ENCODE measurements around the gene TCEA2.

TCEA2 gene

DNA sequence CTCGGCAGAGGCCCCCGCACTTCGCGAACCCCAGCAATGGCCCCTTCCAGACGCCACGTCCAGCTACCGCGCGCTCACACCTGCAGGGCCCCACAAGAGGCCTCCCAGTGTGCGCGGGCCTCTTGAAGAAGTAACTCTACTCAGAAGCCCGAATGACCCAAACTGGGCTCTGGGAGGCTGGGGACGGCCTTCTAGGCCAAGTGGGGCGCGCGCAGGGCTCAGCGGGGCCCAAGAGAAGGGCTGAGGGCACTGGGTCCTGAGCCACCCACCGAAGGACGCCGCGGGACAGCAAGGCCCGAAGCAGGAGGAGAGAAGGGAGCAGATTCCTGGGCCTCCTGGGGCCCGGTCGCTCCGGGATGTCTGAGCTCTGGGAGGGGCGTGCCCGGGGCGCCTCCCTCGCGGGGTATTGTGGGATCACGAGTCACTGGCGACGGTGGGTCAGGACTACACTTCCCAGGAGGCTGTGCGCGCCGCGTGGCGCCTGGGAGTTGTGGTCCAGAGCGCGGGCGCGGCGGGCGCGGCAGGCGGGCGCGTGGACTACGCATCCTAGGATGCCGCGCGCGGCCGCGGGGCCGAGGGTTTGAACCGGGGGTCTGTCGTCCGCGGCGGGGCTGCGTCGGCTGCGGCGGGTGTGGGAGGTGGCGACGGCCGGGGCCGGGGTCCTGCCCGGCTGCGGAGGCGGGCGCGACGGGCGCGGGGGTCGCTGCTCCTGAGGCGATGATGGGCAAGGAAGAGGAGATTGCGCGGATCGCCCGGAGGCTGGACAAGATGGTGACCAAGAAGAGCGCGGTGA lies at the start of gene TCEA2:
TCEA2 (plus strand) TSS at position 603 of the 793 bp plus-strand sequence; CDS start at position 718, 115 bp downstream.
- H3K4me3 ChIP-seq (ENCODE audit: low read depth, low read length), result peak within 1 kb of the TSS; percentile 72

DNA sequence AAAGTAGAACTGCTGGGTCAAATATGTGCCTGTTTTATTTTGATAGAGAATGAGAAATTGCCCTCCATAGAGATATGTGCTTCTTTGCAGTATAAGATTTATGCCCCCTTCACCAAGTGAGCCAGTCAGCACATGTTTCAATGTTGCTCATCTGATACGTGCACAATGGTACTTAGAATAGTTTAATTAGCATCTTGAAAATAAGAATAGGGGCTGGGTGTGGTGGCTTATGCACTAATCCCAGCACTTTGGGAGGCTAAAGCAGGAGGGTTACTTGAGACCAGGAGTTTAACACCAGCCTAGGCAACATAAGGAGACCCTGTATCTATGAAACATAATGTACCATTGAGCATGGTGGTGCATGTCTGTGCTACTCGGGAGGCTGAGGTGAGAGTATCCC lies 47.4 kb upstream of the TCEA2 start:
- no peak overlapping the region for H3K4me3 ChIP-seq (ENCODE audit: low read depth, low read length)

DNA sequence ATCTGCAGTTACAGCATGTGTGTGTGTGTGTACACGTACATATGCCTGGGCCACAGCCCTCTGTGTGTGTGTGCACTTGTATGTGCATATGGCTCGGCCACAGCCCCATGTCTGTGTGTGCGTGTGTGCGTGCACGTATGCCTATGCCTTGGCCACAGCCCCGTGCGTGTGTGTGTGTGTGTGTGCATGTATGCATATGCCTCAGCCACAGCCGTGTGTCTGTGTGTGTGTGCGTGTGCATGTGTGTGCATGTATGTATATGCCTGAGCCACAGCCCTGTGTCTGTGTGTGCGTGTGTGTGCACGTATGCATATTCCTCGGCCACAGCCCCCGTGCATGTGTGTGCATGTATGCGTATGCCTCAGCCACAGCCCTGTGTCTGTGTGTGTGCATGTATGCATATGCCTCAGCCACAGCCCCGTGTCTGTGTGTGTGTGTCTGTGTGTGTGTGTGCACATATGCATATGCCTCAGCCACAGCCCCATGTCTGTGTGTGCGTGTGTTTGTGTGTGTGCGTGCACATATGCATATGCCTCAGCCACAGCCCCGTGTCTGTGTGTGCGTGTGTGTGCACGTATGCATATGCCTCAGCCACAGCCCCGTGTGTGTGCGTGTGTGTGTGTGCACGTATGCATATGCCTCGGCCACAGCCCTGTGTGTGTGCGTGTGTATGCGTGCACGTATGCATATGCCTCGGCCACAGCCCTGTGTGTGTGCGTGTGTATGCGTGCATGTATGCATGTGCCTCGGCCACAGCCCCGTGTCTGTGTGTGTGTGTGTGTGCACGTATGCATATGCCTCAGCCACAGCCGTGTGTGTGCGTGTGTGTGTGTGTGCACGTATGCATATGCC lies 41.6 kb upstream of the TCEA2 start:
- no peak overlapping the region for H3K4me3 ChIP-seq (ENCODE audit: low read depth, low read length)

DNA sequence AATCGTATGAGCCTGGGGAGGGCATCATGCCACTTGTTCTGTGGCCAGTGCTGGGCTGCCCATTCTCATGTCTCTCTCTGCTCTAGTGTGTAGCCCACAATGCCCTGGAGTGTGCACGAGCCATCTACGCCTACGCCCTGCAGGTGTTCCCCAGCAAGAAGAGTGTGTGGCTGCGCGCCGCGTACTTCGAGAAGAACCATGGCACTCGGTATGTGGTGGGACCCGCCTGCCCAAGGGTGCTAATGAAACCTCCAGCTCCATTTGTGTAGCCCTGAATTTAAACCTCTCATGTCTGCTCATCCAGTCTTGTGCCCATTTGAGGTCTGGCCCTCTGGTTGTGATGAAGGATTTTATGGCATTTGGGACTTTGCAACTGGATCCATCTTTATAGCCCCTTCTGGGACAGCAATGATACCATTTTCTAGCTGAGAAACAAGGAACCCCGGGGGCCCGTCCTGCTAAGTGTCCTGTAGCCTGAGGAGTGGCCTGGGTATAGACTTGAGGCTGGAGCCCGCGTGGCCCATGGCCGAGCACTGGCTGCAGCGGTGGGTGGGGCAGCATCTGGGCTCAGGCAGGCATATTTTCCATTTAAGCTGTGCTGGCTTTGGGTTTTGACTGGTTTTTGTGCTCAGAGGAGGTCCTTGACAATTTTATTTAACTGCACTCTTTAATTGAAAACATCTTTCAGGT lies 40.2 kb upstream of the TCEA2 start:
- H3K4me3 ChIP-seq (ENCODE audit: low read depth, low read length), result no peak overlapping the region

DNA sequence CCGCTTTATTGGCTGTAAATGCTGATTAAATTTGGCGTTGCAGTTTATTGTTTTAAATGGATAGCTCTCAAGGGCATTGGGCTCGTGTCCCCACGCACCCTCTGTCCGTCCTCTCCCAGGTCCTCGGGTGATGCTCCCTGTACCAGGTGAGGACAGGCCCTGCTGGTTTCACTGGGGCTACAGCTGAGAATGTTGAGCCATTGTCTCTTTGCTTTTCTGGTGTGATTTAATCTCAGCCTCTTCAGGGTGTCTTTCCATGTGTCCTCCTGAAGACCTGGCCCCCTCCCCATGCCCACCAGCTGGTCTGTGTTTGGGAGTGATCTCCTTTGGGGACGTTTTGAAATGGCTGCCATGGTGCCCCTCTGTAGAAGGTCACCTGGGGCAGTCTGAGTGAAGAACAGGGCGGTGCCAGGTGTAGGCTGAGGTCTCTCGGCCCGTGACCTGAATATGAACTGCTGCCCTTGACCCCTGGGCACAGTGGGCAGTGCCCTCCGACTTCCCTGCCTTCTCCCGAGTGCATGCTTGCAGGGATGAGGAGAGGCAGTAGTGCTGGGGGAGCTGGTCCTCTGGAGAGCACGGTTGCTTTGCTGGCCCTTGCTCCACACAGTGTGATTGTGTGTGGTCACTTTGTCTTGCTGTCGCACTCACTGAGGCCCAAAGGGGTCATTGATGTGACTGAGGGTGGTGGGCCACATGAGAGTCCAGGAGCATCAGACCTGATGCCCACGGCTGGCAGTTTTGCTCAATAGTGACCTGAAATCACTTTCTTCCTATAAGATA lies 39.4 kb upstream of the TCEA2 start:
- H3K4me3 ChIP-seq (ENCODE audit: low read depth, low read length), result no peak overlapping the region

DNA sequence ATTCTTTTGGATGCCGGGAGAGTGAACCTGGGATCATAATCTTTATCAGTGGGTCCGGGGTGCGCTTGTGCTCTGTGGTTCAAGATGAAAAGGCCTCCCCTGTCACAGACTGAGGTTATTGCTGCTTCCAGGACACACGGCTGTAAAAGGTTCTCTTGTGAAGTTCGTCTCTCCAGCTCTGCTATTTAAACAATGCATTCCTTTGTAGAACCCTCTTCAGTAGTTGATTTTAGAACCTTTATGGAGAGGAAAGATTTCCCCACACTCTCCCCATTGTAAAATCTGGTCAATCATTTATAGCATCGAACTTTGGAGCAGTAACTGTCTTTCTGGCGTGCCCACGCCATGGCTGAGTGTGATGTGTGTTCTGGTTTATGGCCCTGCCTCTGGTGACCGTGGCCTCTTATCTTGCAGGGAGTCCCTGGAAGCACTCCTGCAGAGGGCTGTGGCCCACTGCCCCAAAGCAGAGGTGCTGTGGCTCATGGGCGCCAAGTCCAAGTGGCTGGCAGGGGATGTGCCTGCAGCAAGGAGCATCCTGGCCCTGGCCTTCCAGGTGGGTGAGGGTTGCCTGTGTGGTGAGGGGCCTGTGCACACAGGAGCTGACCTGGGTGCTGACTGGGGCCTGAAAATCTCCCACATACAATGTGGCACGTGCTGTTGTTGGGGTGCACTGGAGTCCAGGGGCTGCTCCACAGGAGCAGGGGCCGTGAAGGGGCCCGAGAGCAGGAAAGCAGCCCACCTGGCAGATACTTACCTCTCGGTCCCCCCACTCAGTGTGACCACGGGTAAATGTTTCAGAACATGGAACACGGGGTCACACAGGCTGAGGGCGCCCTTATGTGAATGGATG lies 38.6 kb upstream of the TCEA2 start:
- H3K4me3 ChIP-seq (ENCODE audit: low read depth, low read length), result no peak overlapping the region

DNA sequence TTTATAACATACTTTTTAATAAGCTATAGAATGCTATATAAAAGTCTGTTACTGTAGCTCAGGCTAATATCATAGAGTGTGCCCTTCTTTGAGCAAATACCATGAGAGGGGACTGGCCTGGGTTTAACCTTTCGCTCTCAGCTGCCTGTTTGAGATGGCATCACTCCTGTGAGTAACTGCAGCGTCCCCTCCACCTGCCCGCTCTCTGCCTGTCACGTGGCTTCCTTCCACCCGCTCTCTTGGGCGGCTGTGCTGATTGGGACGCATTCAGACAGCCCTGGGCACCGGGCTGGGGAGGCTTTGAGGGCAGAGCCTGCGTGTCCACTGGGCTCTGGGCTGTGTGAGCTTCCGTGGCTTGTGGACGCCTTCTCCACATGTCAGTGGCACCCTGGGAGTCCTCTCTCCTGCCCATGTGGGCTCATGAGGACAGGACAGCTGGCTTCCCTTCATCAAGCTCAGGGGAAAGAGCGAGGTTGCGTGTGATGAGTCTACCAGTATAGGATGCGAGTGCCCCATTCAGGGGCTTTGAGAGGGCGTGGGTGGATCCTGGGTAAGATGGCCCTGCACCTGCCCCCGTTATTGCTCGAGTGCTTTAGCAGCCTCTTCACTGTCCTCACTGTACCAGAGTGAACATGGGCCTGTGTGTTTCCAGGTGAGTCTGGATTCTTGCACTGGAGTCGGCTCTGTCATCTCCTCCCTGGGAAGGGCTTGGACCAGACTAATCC lies 37.7 kb upstream of the TCEA2 start:
- H3K4me3 ChIP-seq (ENCODE audit: low read depth, low read length), result no peak overlapping the region

DNA sequence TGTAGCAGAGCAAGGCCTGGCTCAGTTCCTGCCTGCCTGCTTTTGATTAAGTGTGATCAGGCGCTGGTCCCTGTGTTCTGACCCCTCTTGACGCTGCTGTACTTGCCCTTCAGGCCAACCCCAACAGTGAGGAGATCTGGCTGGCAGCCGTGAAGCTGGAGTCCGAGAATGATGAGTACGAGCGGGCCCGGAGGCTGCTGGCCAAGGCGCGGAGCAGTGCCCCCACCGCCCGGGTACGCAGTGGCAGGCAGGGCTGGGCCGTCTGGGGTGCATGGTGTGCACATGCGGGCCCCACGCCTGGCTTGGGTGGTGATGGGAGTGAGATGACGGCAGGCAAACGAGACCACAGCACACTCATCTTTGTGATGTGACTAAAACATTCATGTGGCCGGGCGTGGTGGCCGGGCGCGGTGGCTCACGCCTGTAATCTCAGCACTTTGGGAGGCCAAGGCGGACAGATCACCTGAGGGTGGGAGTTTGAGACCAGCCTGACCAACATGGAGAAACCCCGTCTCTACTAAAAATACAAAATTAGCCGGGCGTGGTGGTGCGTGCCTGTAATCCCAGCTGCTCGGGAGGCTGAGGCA lies 37.1 kb upstream of the TCEA2 start:
- no peak overlapping the region for H3K4me3 ChIP-seq (ENCODE audit: low read depth, low read length)

DNA sequence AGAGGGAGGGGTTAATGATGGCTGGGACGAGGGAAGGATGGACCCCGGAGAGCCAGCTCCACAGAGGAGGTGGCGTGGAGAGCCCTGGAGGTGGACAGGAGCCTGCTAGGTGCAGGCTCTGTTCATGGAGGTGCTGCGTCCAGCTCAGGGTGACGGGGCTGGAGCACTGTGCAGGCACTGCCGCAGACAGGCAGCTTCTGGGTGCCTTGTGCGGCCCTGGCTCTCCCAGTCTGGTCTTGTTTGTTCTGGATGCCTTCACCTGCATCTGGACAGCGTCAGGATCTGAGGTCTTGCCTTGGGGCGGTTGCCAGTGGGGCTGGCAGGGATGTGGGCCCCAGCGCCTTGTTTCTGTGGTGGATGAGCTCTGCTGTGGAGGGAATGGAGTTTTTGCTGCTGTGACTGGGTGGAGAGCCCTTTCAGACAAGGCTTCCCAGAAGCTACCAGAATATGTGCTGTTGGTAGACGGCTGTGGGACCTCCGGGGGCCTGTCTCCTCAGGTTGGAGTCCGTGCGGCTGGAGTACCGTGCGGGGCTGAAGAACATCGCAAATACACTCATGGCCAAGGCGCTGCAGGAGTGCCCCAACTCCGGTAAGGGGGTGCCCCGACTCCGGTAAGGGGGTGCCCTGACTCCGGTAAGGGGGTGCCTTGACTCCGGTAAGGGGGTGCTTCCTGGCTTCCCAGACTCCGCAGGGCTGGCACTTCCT lies 34.9 kb upstream of the TCEA2 start:
- no peak overlapping the region for H3K4me3 ChIP-seq (ENCODE audit: low read depth, low read length)

DNA sequence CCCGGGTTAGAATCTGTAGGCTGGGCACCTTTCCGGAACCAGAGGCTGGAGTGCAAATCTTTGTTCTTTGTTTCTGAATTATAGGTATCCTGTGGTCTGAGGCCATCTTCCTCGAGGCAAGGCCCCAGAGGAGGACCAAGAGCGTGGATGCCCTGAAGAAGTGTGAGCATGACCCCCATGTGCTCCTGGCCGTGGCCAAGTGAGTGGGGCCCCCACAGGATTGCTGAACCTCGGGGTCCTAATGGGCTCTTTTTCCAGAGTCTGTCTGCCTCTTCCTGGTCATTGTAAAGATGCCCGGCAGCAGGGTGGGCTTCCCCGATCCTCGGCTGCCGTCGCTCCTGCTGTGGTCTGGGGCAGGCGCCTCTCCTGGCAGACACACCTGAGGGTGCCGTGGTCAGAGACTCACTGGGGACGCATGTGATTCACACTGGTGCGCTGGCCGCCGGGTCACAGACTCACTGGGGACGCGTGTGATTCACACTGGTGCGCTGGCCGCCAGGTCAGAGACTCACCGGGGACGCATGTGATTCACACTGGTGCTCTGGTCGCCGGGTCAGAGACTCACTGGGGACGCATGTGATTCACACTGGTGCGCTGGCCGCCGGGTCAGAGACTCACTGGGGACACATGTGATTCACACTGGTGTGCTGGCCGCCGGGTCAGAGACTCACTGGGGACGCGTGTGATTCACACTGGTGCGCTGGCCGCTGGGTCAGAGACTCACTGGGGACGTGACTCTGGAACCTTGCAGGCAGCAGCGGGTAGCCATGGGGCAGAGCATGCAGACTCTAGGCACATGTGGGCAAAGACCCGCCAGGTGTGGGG lies 33.5 kb upstream of the TCEA2 start:
- no peak overlapping the region for H3K4me3 ChIP-seq (ENCODE audit: low read depth, low read length)

DNA sequence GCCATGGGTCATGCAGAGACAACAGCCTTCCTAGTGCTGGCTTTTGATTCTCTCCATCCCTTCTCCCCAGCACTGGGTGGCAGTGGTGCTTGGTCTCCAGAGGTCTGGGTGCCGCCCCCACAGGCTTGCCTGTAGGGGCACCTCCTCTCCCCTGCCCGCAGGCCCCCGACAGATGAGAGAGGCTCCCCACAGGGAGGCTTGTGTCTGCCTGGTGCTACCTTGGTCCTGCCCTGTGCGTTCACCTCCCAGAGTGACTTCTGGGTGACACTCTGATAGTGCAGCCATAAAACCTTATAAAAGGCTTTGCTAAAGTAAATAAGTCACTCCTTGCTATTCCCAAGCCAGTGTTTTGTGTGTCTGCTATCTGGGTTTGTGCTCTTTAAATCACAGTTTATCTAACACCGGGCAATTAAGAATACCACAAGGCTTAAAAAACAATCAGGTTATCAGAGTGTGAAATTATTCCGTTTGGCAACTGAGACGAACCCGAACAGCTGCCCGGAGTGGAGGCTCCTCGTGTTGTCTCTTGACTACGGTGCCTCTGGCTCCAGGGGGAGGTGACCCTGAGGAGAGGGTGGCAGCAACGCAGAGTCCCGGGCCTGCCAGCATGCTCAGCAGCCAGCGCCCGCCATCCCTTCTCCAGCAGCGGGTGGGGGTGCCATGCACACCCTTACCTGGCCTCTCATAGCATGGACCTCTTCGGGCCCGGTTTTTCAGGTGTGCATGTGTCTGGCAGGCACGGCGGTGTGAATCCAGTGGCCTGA lies 32.4 kb upstream of the TCEA2 start:
- H3K4me3 ChIP-seq (ENCODE audit: low read depth, low read length), result no peak overlapping the region

DNA sequence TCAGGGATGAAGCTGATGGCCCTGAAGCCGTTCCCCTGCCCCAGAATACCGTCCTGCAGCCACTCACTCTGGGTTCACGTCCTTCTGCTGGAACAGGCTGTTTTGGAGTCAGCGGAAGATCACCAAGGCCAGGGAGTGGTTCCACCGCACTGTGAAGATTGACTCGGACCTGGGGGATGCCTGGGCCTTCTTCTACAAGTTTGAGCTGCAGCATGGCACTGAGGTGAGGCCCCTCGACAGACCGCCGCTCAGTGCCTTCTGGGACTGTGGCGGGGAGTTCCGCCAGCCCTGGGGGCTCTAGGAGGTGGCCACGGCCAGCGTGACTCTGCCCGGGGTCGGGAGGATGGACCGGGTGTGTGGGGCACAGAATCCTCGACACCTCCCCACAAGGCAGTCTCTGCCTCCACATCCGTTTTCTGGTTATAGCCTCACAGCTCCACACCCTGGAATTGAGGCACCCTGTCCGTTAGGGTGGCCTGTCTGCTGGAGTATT lies 31.1 kb upstream of the TCEA2 start:
- no peak overlapping the region for H3K4me3 ChIP-seq (ENCODE audit: low read depth, low read length)

DNA sequence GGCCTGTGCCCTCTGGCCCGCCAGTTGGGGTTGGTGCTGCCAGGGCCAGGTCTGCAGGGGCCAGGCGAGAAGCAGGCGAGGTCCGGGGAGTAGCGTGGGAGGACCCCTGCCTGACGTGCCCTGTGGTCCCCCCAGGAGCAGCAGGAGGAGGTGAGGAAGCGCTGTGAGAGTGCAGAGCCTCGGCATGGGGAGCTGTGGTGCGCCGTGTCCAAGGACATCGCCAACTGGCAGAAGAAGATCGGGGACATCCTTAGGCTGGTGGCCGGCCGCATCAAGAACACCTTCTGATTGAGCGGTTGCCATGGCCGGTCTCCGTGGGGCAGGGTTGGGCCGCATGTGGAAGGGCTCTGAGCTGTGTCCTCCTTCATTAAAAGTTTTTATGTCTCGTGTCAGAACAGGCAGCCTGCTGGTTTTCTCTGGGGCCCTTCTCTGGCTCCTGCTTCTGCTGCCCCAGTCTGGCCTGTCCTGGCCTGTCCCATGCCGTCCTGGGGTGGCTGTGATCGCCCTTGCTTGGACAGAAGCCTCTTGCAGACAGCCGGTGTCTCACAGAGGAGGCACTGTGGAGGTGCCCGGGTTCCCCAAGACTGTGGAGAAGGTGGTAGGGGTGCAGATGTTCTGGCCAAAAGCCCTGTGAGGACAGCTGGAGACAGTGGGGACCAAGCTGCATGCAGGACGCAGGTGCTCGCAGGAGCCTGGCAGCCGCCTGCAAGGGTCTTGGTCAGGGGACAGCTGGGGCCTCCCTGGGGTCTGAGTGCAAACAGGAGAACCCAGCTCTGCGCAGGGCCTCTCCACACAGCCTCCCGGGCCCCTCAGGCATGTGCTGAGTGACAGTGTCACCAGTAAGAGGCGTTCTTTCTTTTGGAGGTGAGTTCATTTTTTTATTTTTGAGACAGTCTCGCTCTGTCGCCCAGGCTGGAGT lies 30.0 kb upstream of the TCEA2 start:
- H3K4me3 ChIP-seq (ENCODE audit: low read depth, low read length), result no peak overlapping the region

DNA sequence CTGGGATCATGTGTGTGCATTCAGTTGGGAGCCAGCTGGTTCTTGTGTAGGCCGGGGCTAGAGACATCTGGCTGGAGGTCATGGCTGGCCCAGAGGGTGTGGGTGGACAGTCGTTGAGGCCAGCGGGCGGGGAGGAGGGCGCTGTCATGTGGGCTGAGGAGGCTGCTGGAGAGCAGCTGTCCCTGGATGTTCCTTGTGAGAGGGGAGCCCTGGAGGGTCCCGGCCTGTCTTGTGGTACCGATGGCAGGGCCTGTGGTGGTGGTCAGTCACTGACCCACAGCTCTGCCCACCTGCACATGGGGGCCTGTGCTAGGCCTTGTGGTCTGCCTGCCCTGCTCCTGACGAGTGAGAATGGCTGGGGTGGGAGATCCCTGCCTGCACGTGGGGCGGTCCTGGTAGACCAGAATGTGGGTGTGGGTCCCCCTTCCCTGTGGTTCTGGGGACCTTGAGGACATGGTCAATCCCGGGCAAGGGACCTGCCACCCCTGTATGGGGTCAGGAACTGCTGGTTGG lies 29.0 kb upstream of the TCEA2 start:
- H3K4me3 ChIP-seq (ENCODE audit: low read depth, low read length), result no peak overlapping the region
